GM18873 (cell line): ENCODE results near the gene SLC28A3.

Source experiments
- ATAC-seq: cut with Tn5 transposase; IDR thresholded peaks from one replicate; pipeline ENCODE4 v1.9.1; 2021; ENCODE audit warnings: mild to moderate bottlenecking, moderate library complexity, moderate number of reproducible peaks; ENCODE audit not compliant: unreplicated experiment, low FRiP score

The SLC28A3 gene

GRCh38 chr9:84303061-84303460 is 37.5 kb downstream of the SLC28A3 start:
- ATAC-seq: no peak

GRCh38 chr9:84301851-84302250 is 38.7 kb downstream of the SLC28A3 start:
- no peak for ATAC-seq

GRCh38 chr9:84300271-84300670 is 40.3 kb downstream of the SLC28A3 start:
- no peak for ATAC-seq

GRCh38 chr9:84297162-84297821 is 43.3 kb downstream of the SLC28A3 start:
- no peak for ATAC-seq

- peak; percentile 64 for ATAC-seq
Observed at GRCh38 chr9:84296146-84296843, 44.3 kb downstream of the SLC28A3 start.

- no peak for ATAC-seq
Observed at GRCh38 chr9:84294241-84294950, 46.2 kb downstream of the SLC28A3 start.

GRCh38 chr9:84293001-84293798 is 47.4 kb downstream of the SLC28A3 start:
- ATAC-seq: peak; percentile 39

GRCh38 chr9:84285381-84285780 is 55.2 kb downstream of the SLC28A3 start:
- no peak for ATAC-seq

- no peak for ATAC-seq
Observed at GRCh38 chr9:84283946-84284345, 56.6 kb downstream of the SLC28A3 start.

GRCh38 chr9:84278130-84278529 is 62.4 kb downstream of the SLC28A3 start:
- no peak for ATAC-seq

- ATAC-seq: no peak
Observed at GRCh38 chr9:84277646-84278045, 62.9 kb downstream of the SLC28A3 start.

- no peak for ATAC-seq
Observed at GRCh38 chr9:84276741-84277140, 63.8 kb downstream of the SLC28A3 start.

GRCh38 chr9:84271921-84272556 is 68.5 kb downstream of the SLC28A3 start:
- no peak for ATAC-seq

- peak; percentile 96 for ATAC-seq
Observed at GRCh38 chr9:84271531-84271900, 69.0 kb downstream of the SLC28A3 start.

- ATAC-seq: peak; percentile 11
Observed at GRCh38 chr9:84270847-84271530, 69.6 kb downstream of the SLC28A3 start.

- ATAC-seq: no peak
Observed at GRCh38 chr9:84266087-84266561, 74.4 kb downstream of the SLC28A3 start.

GRCh38 chr9:84264307-84265029 is 76.1 kb downstream of the SLC28A3 start:
- no peak for ATAC-seq

- ATAC-seq: peak; percentile 60
Observed at GRCh38 chr9:84261070-84261746, 79.3 kb downstream of the SLC28A3 start.
